Measurements from ENCODE around the gene RNASE13.

Gene RNASE13

DNA sequence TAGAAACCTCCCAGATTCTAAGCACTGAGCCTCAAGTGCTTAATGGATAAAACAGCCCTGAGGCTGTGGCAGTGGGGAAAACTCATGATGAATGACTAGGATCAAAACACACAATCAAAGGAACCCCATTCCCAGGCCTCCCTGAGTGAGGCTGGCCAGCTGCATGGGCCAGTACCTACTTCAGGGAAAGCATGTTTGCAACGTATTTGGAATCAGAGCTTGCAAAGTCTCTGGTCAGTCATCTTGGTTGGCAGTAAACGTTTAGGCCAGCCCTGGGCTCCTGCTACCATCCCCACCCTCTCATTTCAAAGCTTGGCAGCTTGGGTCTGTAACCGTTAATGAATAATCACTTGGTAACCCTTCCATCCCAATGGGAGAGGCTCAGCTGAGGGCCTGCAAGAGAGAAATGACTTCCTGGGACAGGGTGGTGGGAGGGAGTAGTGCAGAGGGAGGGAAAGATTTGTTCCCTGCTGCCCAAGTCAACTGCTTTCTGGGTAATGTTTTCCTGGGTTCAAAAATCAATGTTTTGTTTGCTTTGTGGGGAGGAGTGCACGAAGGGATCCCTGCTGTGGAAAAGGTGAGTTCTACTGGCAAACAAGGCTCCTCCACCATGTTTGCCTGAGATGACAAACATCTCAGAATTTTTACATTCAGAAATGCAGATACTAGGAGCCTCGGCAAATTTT lies 21.0 kb upstream of the RNASE13 start:
- no peak for TF ChIP-seq CTCF (IDR thresholded peaks at IDR 0.05; ENCODE audit: extremely low read depth, missing control alignments)

GRCh38 chr14:21054768-21055145 lies 20.1 kb upstream of the RNASE13 start:
- TF ChIP-seq CTCF (IDR thresholded peaks at IDR 0.05; ENCODE audit: extremely low read depth, missing control alignments) = no peak

More for the DNA sequence above, 21.0 kb upstream of the RNASE13 start:
- no peak for DNase-seq (ENCODE audit: low spot score)

DNA sequence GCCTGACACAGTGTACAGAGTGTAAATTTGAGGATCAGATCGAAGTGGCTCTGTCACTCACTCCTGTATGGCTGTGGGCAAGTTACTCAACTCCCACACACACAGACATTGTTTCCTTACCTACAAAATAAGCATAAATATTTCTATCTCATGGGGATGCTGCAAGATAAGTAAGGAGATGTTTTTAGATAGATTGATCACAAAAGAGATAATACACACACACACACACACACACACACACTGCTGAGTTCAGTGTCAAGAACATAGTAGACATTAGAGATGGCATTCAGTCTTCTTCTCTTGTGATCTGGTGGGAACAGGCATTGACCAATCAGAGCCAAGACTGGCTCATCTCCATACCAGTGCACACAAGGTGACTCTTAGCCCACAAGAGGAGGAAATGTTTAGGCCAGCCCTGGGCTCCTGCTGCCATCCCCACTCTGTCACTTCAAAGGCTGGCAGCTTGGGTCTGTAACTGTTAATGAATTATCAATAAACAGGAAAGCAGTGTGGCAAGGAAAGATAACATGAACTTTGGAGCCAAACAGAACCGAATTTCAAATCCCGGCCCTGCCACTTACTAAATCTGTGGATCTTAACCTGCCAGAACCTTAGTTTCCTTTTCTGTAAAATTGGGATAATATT lies 19.6 kb upstream of the RNASE13 start:
- no peak for TF ChIP-seq CTCF (IDR thresholded peaks at IDR 0.05; ENCODE audit: extremely low read depth, missing control alignments)
- DNase-seq (ENCODE audit: low spot score) = no peak

More at GRCh38 chr14:21054768-21055145, 20.1 kb upstream of the RNASE13 start:
- DNase-seq (ENCODE audit: low spot score) = no peak

GRCh38 chr14:21053184-21054122 lies 18.8 kb upstream of the RNASE13 start:
- no peak for TF ChIP-seq CTCF (IDR thresholded peaks at IDR 0.05; ENCODE audit: extremely low read depth, missing control alignments)
- no peak for DNase-seq (ENCODE audit: low spot score)

- DNase-seq (ENCODE audit: low spot score) = no peak
- TF ChIP-seq CTCF (IDR thresholded peaks at IDR 0.05; ENCODE audit: extremely low read depth, missing control alignments) = no peak
These were observed 16.0 kb upstream of the RNASE13 start for GRCh38 chr14:21050597-21050996.

DNA sequence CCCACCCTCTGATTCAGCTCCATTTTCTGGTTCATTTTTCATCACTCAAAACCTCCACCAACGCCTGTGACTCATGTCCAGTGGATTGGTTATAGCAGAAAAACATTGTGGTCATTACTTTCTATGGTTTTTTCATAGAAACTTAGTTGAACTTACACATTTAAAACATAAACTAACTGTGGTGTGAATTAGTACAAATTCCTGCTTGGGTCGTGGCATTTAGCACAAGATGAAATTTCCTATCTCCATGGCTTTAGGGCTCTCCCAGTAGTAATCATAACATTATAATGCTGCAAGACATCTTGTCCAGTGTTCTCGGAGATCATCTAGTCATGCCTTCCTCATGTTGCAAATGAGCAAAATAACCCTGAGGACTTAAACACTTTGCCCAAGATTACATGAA lies 14.7 kb upstream of the RNASE13 start:
- no peak for DNase-seq (ENCODE audit: low spot score)
- TF ChIP-seq CTCF (IDR thresholded peaks at IDR 0.05; ENCODE audit: extremely low read depth, missing control alignments) = no peak

- TF ChIP-seq CTCF (IDR thresholded peaks at IDR 0.05; ENCODE audit: extremely low read depth, missing control alignments) = no peak
- no peak for DNase-seq (ENCODE audit: low spot score)
These were observed 14.0 kb upstream of the RNASE13 start for GRCh38 chr14:21048638-21049037.

Data from GM20000 (cell line).